K562 (cell line): ENCODE measurements around the gene KXD1. TPM values are rescaled to one million over a fixed set of nuclear protein-coding genes. Genes with fewer than 3 reads are reported as not detected.
A peak's percentile ranks its signal among the peaks of the same experiment; 100 is the strongest.

Experiments
- CBX5 ChIP-seq: IDR thresholded peaks from 2 replicates; pipeline ENCODE4 v1.6.1; 2014; ENCODE audit warnings: low read depth, borderline replicate concordance
- DPF2 ChIP-seq: fragments of 450-650 bp; IDR thresholded peaks from 2 replicates; pipeline ENCODE4 v1.6.1; 2016
- MYC ChIP-seq, 2 experiments: fragments of 250-450 bp in 1 of 2; sonication (Bioruptor Pico) in 1 of 2; IDR thresholded peaks; 2 replicates each; pipeline versions ENCODE4 v1.5.1 to v1.6.1; 2012 to 2021; ENCODE audit warnings: low read depth in 2 of 2, borderline replicate concordance in 1 of 2, improper control_type of control experiment in 1 of 2, low read length in 1 of 2, mild to moderate bottlenecking in 1 of 2, moderate library complexity in 1 of 2
- NRF1 ChIP-seq, 2 experiments: fragments of 450-650 bp; IDR thresholded peaks in 1 of 2; conservative IDR thresholded peaks in 1 of 2; 2 replicates each; pipeline ENCODE4 v1.6.1; 2014; ENCODE audit warnings: mild to moderate bottlenecking in 2 of 2
- POU5F1 ChIP-seq: fragments of 150-350 bp; IDR thresholded peaks from 2 replicates; pipeline ENCODE4 v1.6.1; 2014; ENCODE audit warnings: borderline replicate concordance, low read length, low read depth, mild to moderate bottlenecking; ENCODE audit not compliant: partially characterized antibody
- RBFOX2 ChIP-seq: fragments of 200-400 bp; formaldehyde crosslinking; IDR thresholded peaks from 2 replicates; pipeline ENCODE4 v1.6.1; 2017; ENCODE audit warnings: low read depth, mild to moderate bottlenecking, low read length, moderate library complexity
- SMC3 ChIP-seq: conservative IDR thresholded peaks from 2 replicates; pipeline ENCODE4 v1.6.1; 2011; ENCODE audit warnings: low read depth, low read length, improper control_type of control experiment; ENCODE audit not compliant: insufficient read depth
- TAF1 ChIP-seq: IDR thresholded peaks from 2 replicates; pipeline ENCODE4 v1.6.1; 2011; ENCODE audit warnings: mild to moderate bottlenecking, low read length, moderate library complexity; ENCODE audit not compliant: insufficient read depth, control insufficient read depth, severe bottlenecking; ENCODE audit errors: extremely low read depth
- YY1 ChIP-seq, 3 experiments: IDR thresholded peaks; 2 replicates each; pipeline ENCODE4 v1.6.1; 2011; ENCODE audit warnings: low read length in 2 of 3, mild to moderate bottlenecking in 2 of 3, moderate library complexity in 2 of 3, borderline replicate concordance in 1 of 3, control low read depth in 1 of 3, low read depth in 1 of 3; ENCODE audit not compliant: insufficient read depth in 3 of 3, insufficient replicate concordance in 2 of 3, control insufficient read depth in 1 of 3, insufficient read length in 1 of 3; ENCODE audit errors: extremely low read depth in 1 of 3
- ZNF347 ChIP-seq: fragments of 450-650 bp; formaldehyde crosslinking; IDR thresholded peaks from 2 replicates; pipeline ENCODE4 v1.4.0; 2020; ENCODE audit warnings: low read depth, mild to moderate bottlenecking, moderate library complexity
- polyA plus RNA-seq, 8 experiments: library from polyadenylated mRNA; depleted of rRNA in 4 of 8; stranded (reverse) in 5 of 8; unstranded in 3 of 8; fragments of >200 nt; fragmentation: Nextera tagmentation in 2 of 8; fragmentation: Illumina TruSeq in 1 of 8; extraction: Ambion mirVana in 2 of 8; extraction: Trizol in 1 of 8; gene quantifications; 2 replicates each; pipeline versions ENCODE4 v1.2.1 to v1.2.3, GENCODE V29; 2011 to 2014; ENCODE audit warnings: inconsistent platforms in 1 of 8, missing spikeins in 1 of 8
- total RNA-seq, 7 experiments: library from RNA; depleted of rRNA in 6 of 7; stranded (reverse); fragments of >200 nt in 6 of 7; fragmentation: Illumina TruSeq in 2 of 7; extraction: Trizol in 2 of 7; gene quantifications; 2 replicates each; pipeline versions ENCODE4 v1.2.1 to v1.2.3, GENCODE V29; 2011 to 2021; ENCODE audit warnings: low replicate concordance in 1 of 7
- TF ChIP-seq, protein P1 (sequence below): fragments of 450-650 bp; IDR thresholded peaks from 2 replicates; pipeline ENCODE4 v1.6.1; 2018; ENCODE audit warnings: mild to moderate bottlenecking, low read depth; ENCODE audit not compliant: partially characterized antibody
- TF ChIP-seq, protein P2 (sequence below): fragments of 450-650 bp; IDR thresholded peaks from 2 replicates; pipeline ENCODE4 v1.6.1; 2016; ENCODE audit warnings: low read depth
- TF ChIP-seq, protein P3 (sequence below): sonication (generic); formaldehyde crosslinking; IDR thresholded peaks from 2 replicates; pipeline ENCODE4 v1.8.0; 2022; ENCODE audit warnings: mild to moderate bottlenecking, missing genetic modification reagents

KXD1 gene
- total and polyA plus RNA-seq, 9 of the 15 experiments (the other 6 are each of a cell fraction or from before 2014, with no cell fraction given): 21.9 to 210 (median 118) TPM

DNA sequence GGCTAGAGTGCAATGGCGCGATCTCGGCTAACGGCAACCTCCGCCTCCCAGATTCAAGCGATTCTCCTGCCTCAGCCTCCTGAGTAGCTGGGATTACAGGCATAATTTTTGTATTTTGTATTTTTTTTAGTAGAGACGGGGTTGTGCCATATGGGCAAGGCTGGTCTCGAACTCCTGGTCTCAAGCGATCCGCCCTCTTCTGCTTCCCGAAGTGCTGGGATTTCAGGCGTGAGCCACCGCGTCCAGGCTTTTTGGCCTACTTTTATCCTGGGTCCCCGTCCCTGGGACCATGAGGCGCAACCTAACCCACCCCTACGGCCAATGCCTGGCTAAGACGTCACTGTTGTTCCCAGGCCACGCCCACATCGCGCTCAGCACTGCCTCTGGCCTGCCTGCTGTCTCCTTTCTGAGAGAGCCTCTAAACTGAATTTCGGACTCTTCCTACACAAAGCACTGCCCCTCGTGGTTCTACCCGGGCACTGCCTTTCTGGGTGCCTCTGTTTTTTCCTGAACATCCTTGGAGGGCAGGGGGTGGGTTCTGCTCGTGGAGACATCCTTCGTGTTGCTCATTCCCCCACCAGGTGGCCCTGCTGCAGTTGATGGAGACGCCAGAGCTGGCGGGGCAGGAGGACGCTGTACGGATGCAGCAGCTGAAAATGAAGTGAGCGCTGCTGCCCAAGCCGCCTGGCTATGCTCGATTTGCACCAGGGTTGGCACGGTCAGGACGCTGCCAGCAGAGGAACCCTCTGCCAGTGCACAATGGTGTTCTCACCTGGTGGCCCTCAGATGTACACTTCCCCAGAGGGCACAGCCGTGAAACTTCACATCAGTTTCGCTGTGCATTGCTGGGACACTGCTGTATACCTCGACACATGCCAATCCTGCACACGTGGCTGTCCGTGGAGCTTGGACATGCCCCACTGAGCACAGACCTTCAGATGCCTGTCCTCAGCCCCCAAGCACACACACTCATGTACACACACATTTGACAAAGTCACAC, 32.9 kb downstream of the KXD1 start (continued):
- TF ChIP-seq NRF1 (conservative IDR thresholded peaks at IDR 0.05 in 1 of 2, IDR thresholded peaks at IDR 0.05 in 1 of 2): peak; percentile 28 to 47; a peak in 3 of 4 replicates
- TF ChIP-seq, protein P1, sequence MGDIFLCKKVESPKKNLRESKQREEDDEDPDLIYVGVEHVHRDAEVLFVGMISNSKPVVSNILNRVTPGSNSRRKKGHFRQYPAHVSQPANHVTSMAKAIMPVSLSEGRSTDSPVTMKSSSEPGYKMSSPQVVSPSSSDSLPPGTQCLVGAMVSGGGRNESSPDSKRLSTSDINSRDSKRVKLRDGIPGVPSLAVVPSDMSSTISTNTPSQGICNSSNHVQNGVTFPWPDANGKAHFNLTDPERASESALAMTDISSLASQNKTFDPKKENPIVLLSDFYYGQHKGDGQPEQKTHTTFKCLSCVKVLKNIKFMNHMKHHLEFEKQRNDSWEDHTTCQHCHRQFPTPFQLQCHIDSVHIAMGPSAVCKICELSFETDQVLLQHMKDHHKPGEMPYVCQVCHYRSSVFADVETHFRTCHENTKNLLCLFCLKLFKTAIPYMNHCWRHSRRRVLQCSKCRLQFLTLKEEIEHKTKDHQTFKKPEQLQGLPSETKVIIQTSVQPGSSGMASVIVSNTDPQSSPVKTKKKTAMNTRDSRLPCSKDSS: no peak
- peak; percentile 11 for TF ChIP-seq POU5F1
- no peak for TF ChIP-seq ZNF347 (CRISPR knock-in tag)
- 0 out of 2 replicates have a peak, but pooled peaks have one; percentile 38 for TF ChIP-seq SMC3
- no peak for TF ChIP-seq DPF2
- TF ChIP-seq RBFOX2: peak; percentile 54; the same call in 1 of the 2 replicates
- TF ChIP-seq CBX5: no peak
- TF ChIP-seq TAF1: peak; percentile 34
- TF ChIP-seq MYC (IDR thresholded peaks at IDR 0.05; ENCODE audit: low read depth, low read length): peak; percentile 79
- no peak for TF ChIP-seq MYC (CRISPR knock-in tag; IDR thresholded peaks at IDR 0.05; ENCODE audit: borderline replicate concordance, low read depth)
- TF ChIP-seq, protein P2, sequence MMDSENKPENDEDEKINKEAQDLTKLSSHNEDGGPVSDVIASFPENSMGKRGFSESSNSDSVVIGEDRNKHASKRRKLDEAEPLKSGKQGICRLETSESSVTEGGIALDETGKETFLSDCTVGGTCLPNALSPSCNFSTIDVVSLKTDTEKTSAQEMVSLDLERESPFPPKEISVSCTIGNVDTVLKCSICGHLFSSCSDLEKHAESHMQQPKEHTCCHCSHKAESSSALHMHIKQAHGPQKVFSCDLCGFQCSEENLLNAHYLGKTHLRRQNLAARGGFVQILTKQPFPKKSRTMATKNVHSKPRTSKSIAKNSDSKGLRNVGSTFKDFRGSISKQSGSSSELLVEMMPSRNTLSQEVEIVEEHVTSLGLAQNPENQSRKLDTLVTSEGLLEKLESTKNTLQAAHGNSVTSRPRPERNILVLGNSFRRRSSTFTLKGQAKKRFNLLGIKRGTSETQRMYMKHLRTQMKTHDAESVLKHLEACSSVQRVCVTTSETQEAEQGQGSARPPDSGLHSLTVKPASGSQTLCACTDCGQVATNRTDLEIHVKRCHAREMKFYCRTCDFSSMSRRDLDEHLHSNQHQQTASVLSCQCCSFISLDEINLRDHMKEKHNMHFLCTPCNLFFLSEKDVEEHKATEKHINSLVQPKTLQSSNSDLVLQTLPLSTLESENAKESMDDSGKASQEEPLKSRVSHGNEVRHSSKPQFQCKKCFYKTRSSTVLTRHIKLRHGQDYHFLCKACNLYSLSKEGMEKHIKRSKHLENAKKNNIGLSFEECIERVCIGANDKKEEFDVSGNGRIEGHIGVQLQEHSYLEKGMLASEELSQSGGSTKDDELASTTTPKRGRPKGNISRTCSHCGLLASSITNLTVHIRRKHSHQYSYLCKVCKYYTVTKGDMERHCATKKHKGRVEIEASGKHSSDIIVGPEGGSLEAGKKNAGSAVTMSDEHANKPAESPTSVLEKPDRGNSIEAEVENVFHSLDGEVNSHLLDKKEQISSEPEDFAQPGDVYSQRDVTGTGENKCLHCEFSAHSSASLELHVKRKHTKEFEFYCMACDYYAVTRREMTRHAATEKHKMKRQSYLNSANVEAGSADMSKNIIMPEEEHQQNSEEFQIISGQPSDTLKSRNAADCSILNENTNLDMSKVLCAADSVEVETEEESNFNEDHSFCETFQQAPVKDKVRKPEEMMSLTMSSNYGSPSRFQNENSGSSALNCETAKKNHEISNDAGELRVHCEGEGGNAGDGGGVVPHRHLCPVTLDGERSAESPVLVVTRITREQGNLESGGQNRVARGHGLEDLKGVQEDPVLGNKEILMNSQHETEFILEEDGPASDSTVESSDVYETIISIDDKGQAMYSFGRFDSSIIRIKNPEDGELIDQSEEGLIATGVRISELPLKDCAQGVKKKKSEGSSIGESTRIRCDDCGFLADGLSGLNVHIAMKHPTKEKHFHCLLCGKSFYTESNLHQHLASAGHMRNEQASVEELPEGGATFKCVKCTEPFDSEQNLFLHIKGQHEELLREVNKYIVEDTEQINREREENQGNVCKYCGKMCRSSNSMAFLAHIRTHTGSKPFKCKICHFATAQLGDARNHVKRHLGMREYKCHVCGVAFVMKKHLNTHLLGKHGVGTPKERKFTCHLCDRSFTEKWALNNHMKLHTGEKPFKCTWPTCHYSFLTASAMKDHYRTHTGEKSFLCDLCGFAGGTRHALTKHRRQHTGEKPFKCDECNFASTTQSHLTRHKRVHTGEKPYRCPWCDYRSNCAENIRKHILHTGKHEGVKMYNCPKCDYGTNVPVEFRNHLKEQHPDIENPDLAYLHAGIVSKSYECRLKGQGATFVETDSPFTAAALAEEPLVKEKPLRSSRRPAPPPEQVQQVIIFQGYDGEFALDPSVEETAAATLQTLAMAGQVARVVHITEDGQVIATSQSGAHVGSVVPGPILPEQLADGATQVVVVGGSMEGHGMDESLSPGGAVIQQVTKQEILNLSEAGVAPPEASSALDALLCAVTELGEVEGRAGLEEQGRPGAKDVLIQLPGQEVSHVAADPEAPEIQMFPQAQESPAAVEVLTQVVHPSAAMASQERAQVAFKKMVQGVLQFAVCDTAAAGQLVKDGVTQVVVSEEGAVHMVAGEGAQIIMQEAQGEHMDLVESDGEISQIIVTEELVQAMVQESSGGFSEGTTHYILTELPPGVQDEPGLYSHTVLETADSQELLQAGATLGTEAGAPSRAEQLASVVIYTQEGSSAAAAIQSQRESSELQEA: peak; percentile 63; the same call in 1 of the 2 replicates
- TF ChIP-seq, protein P3, sequence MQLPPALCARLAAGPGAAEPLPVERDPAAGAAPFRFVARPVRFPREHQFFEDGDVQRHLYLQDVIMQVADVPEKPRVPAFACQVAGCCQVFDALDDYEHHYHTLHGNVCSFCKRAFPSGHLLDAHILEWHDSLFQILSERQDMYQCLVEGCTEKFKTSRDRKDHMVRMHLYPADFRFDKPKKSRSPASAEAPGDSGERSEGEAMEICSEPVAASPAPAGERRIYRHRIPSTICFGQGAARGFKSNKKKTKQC (CRISPR knock-in tag): peak; percentile 19; the same call in 1 of the 2 replicates
- TF ChIP-seq YY1 (IDR thresholded peaks at IDR 0.05; ENCODE audit: borderline replicate concordance in 1 of 3, control insufficient read depth in 1 of 3, extremely low read depth in 1 of 3, insufficient read depth in 3 of 3, insufficient read length in 1 of 3, insufficient replicate concordance in 2 of 3, low read depth in 1 of 3, low read length in 2 of 3): peak in 2 of 3 experiments; percentile 15 to 38
